SK-N-SH (cell line): ENCODE measurements around the gene SRPK1. TPM values are rescaled to one million over a fixed set of nuclear protein-coding genes. Genes with fewer than 3 reads are reported as not detected.

Experiments used
- CTCF ChIA-PET: fragments of 300-600, 350-600 bp; formaldehyde crosslinking; extraction: SDS; loops from one replicate; lab custom pipeline; 2021; lab: Yijun Ruan, JAX
- POLR2A ChIA-PET: fragments of 350-600 bp; sonication (Branson Sonifier 250); formaldehyde crosslinking; extraction: SDS; loops from one replicate; lab custom pipeline; 2020; ENCODE audit warnings: antibody characterized with exemption, inconsistent platforms; lab: Yijun Ruan, JAX
- DNase-seq: peaks from one replicate; pipeline ENCODE4 v3.0.0; 2012
- H2AFZ ChIP-seq: fragments of 200-600 bp; sonication (generic); 2 replicates; pipeline ENCODE4 v1.8.1; 2016; ENCODE audit warnings: antibody characterized with exemption, mild to moderate bottlenecking, low read depth
- H3F3A ChIP-seq: fragments of 200-600 bp; sonication (generic); replicated peaks from 2 replicates; pipeline ENCODE3; 2016; ENCODE audit warnings: antibody characterized with exemption, mild to moderate bottlenecking; ENCODE audit not compliant: insufficient read depth
- H3K27ac ChIP-seq, 2 experiments: fragments of 200-500 bp in 1 of 2; fragments of 200-600 bp in 1 of 2; sonication (Bioruptor generic) in 1 of 2; sonication (generic), shearing (Covaris generic) in 1 of 2; 2 replicates each; pipeline versions ENCODE4 v1.5.1 to v1.6.1; 2014 to 2016; ENCODE audit warnings: low read depth in 2 of 2, inconsistent platforms in 1 of 2, low read length in 1 of 2, mild to moderate bottlenecking in 1 of 2, mixed read lengths in 1 of 2
- H3K27me3 ChIP-seq: fragments of 200-600 bp; sonication (generic), shearing (Covaris generic); 2 replicates; pipeline ENCODE4 v1.6.1; 2016; ENCODE audit warnings: mixed run types; ENCODE audit not compliant: insufficient read depth
- H3K36me3 ChIP-seq, 2 experiments: fragments of 200-500 bp in 1 of 2; fragments of 200-600 bp in 1 of 2; sonication (Bioruptor generic) in 1 of 2; sonication (generic) in 1 of 2; replicated peaks in 1 of 2; 2 replicates each; pipeline versions ENCODE3 to v1.5.1; 2014 to 2016; ENCODE audit warnings: low read length in 1 of 2, mild to moderate bottlenecking in 1 of 2; ENCODE audit not compliant: insufficient read depth in 2 of 2, control insufficient read depth in 1 of 2
- H3K4me1 ChIP-seq, 2 experiments: fragments of 200-500 bp in 1 of 2; fragments of 200-600 bp in 1 of 2; sonication (Bioruptor generic) in 1 of 2; sonication (generic), shearing (Covaris generic) in 1 of 2; 2 replicates each; pipeline versions ENCODE4 v1.5.1 to v1.6.1; 2014 to 2016; ENCODE audit warnings: low read depth in 1 of 2, low read length in 1 of 2, mixed run types in 1 of 2; ENCODE audit not compliant: insufficient read depth in 2 of 2, control insufficient read depth in 1 of 2
- H3K4me2 ChIP-seq: fragments of 200-600 bp; sonication (generic), shearing (Covaris generic); 2 replicates; pipeline ENCODE4 v1.6.1; 2017; ENCODE audit warnings: mixed run types
- H3K4me3 ChIP-seq, 2 experiments: fragments of 200-500 bp in 1 of 2; fragments of 200-600 bp in 1 of 2; sonication (Bioruptor generic) in 1 of 2; sonication (generic), shearing (Covaris generic) in 1 of 2; 2 replicates each; pipeline versions ENCODE4 v1.5.1 to v1.8.1; 2014 to 2016; ENCODE audit warnings: low read depth in 2 of 2, inconsistent platforms in 1 of 2, low read length in 1 of 2, mild to moderate bottlenecking in 1 of 2, mixed read lengths in 1 of 2, moderate library complexity in 1 of 2
- H3K79me2 ChIP-seq: fragments of 200-600 bp; sonication (generic); 2 replicates; pipeline ENCODE4 v1.8.1; 2017; ENCODE audit warnings: mild to moderate bottlenecking; ENCODE audit not compliant: insufficient read depth
- H3K9ac ChIP-seq: fragments of 200-600 bp; sonication (generic); 2 replicates; pipeline ENCODE4 v1.6.1; 2017; ENCODE audit warnings: mixed run types
- H3K9me2 ChIP-seq: fragments of 200-600 bp; sonication (generic); 2 replicates; pipeline ENCODE4 v1.6.1; 2017; ENCODE audit warnings: mixed run types
- H3K9me3 ChIP-seq: fragments of 200-600 bp; sonication (generic); 2 replicates; pipeline ENCODE4 v1.6.1; 2017; ENCODE audit warnings: mixed run types, mild to moderate bottlenecking, moderate library complexity
- H4K20me1 ChIP-seq: fragments of 200-600 bp; sonication (generic); 2 replicates; pipeline ENCODE4 v1.6.1; 2017; ENCODE audit warnings: mild to moderate bottlenecking, mixed run types; ENCODE audit not compliant: insufficient read depth
- CHD2 ChIP-seq: fragments of 150-350 bp; IDR thresholded peaks from 2 replicates; pipeline ENCODE4 v1.6.1; 2018; ENCODE audit warnings: low read length; ENCODE audit not compliant: partially characterized antibody
- EZH2phosphoT487 ChIP-seq: fragments of 200-600 bp; sonication (generic); IDR thresholded peaks from 2 replicates; pipeline ENCODE4 v1.6.1; 2017; ENCODE audit warnings: low read depth, mixed run types, mild to moderate bottlenecking, antibody characterized with exemption, moderate library complexity, borderline replicate concordance
- FOSL2 ChIP-seq: IDR thresholded peaks from 2 replicates; pipeline ENCODE4 v1.4.0; 2012; ENCODE audit warnings: low read depth, mild to moderate bottlenecking, moderate library complexity, borderline replicate concordance
- FOXJ3 ChIP-seq: sonication (generic); formaldehyde crosslinking; IDR thresholded peaks from 2 replicates; pipeline ENCODE4 v1.5.1; 2020; ENCODE audit warnings: mild to moderate bottlenecking, missing genetic modification reagents
- FOXM1 ChIP-seq: IDR thresholded peaks from 2 replicates; pipeline ENCODE4 v1.4.0; 2012; ENCODE audit warnings: low read depth, mild to moderate bottlenecking
- MXI1 ChIP-seq: IDR thresholded peaks from 2 replicates; pipeline ENCODE4 v1.6.1; 2012; ENCODE audit warnings: mild to moderate bottlenecking, low read depth, low read length, improper control_type of control experiment
- NRF1 ChIP-seq: IDR thresholded peaks from 2 replicates; pipeline ENCODE4 v1.6.1; 2012; ENCODE audit warnings: low read depth, mild to moderate bottlenecking, low read length
- POLR2AphosphoS5 ChIP-seq: IDR thresholded peaks from 2 replicates; pipeline ENCODE4 v1.6.1; 2012; ENCODE audit warnings: low read depth, low read length
- RCOR1 ChIP-seq: fragments of 150-350 bp; IDR thresholded peaks from 2 replicates; pipeline ENCODE4 v1.6.1; 2017; ENCODE audit warnings: antibody characterized with exemption, low read length
- RFX5 ChIP-seq: IDR thresholded peaks from 2 replicates; pipeline ENCODE4 v1.6.1; 2012; ENCODE audit warnings: mild to moderate bottlenecking, improper control_type of control experiment, low read length
- SIN3A ChIP-seq: IDR thresholded peaks from 2 replicates; pipeline ENCODE4 v1.6.1; 2012; ENCODE audit warnings: low read depth, mild to moderate bottlenecking, low read length, moderate library complexity, borderline replicate concordance
- TAF1 ChIP-seq: IDR thresholded peaks from 2 replicates; pipeline ENCODE4 v1.6.1; 2012; ENCODE audit warnings: low read depth, mild to moderate bottlenecking, low read length, moderate library complexity, borderline replicate concordance
- WGBS: methylation state at CpG from one replicate; pipeline ENCODE4 v1.1.6; 2017; ENCODE audit warnings: low lambda C conversion rate; 5-methylcytosine and 5-hydroxymethylcytosine counted together
- polyA plus RNA-seq, 3 experiments: library from polyadenylated mRNA; depleted of rRNA; stranded (reverse); fragments of >200 nt; gene quantifications; 2 replicates each; pipeline ENCODE4 v1.2.3, GENCODE V29; 2012
- TF ChIP-seq, protein P1 (sequence below): fragments of 200-600 bp; sonication (generic); IDR thresholded peaks from 2 replicates; pipeline ENCODE4 v1.6.1; 2017; ENCODE audit warnings: antibody characterized with exemption, mild to moderate bottlenecking, moderate library complexity
- TF ChIP-seq, protein P2 (sequence below): IDR thresholded peaks from 2 replicates; pipeline ENCODE4 v1.4.0; 2012; ENCODE audit warnings: low read depth, borderline replicate concordance

Gene SRPK1
- 10.6 and 16.4 TPM in 2 replicates for polyA plus RNA-seq (2012; rRNA removed)
- polyA plus RNA-seq (2012; cell fraction: cytosol; rRNA removed): 15.5 and 15.7 TPM in 2 replicates
- polyA plus RNA-seq (2012; cell fraction: nucleus; rRNA removed): 13.4 and 24.5 TPM in 2 replicates

DNA sequence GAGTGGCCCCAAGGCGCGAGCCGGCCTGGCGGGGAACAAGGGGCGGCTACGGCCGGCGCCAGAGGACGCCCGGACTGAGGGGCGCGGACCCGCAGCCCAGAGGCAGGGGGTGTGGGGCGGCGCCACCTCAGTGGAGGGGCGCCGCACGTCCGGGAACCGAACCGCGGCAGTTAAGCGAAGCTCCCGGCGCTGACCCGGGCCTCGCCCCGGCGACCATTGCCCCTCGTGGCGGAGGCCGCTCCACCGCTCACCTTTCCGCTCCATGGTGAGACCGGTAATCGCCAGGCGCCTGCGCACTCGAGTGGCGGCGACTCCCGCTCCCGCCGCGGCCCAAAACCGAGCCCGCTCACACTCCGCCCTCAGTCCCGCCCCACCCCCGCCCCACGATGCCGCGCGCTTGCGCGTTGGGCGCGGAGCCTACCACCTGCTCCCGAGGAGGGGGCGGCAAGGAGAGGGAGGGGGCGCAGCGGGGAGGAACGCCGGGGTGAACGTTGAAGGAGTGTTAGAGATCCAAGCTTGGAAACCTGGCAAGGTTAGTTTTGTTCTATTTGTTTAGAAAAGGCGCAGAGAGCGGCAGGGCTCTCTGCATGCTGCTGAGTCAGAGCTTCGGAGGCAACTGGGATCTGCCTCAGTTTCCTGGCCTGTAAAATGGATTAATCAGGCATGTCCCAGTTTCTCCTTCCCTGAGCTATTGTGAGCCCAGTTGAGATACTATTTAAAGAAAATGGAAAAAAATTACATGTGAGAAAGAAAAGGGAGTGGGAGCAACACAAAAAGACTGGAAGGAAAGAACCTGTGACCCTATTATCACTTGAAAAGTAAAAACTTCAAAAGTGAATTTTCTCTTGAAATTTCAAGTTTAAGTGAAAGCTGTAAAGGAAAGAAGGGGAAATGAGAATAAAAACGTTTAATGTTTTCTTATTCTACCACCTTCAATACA is at the start of gene SRPK1:
Gene SRPK1 (minus strand): TSS at position 306 of the 940 bp plus-strand sequence. CDS start 42 bp downstream, at position 264.
- WGBS: under 1% methylated on average over 15 of the region's 69 CpGs
- TF ChIP-seq, protein P1, sequence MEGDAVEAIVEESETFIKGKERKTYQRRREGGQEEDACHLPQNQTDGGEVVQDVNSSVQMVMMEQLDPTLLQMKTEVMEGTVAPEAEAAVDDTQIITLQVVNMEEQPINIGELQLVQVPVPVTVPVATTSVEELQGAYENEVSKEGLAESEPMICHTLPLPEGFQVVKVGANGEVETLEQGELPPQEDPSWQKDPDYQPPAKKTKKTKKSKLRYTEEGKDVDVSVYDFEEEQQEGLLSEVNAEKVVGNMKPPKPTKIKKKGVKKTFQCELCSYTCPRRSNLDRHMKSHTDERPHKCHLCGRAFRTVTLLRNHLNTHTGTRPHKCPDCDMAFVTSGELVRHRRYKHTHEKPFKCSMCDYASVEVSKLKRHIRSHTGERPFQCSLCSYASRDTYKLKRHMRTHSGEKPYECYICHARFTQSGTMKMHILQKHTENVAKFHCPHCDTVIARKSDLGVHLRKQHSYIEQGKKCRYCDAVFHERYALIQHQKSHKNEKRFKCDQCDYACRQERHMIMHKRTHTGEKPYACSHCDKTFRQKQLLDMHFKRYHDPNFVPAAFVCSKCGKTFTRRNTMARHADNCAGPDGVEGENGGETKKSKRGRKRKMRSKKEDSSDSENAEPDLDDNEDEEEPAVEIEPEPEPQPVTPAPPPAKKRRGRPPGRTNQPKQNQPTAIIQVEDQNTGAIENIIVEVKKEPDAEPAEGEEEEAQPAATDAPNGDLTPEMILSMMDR: no peak
- TF ChIP-seq NRF1 (peak; percentile 87), RFX5 (no peak), CHD2 (peak; percentile 12), MXI1 (peak; percentile 59), EZH2phosphoT487 (no peak), RCOR1 (0 out of 2 replicates have a peak, but pooled peaks have one; percentile 58), TAF1 (peak; percentile 85; the same call in 1 of the 2 replicates), POLR2AphosphoS5 (peak; percentile 79), SIN3A (peak; percentile 55; the same call in 1 of the 2 replicates)
- TF ChIP-seq, protein P2, sequence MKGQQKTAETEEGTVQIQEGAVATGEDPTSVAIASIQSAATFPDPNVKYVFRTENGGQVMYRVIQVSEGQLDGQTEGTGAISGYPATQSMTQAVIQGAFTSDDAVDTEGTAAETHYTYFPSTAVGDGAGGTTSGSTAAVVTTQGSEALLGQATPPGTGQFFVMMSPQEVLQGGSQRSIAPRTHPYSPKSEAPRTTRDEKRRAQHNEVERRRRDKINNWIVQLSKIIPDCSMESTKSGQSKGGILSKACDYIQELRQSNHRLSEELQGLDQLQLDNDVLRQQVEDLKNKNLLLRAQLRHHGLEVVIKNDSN: no peak
- TF ChIP-seq, all 33 proteins: peak for 7
- H3F3A ChIP-seq: no peaks in the 10 kb centered on the region
- peaks cover 48% of the 10 kb centered on the region for H3K79me2 ChIP-seq
- peak within 1 kb of the TSS; percentile 77 for H3K9ac ChIP-seq
- H3K9me3 ChIP-seq: no peaks in the 10 kb centered on the region
- H3K27ac ChIP-seq: peak within 1 kb of the TSS; percentile 60 to 73
- peak within 1 kb of the TSS; percentile 93 for H2AFZ ChIP-seq
- DNase-seq: peak; percentile 99
- ChIA-PET CTCF (interaction anchor here (0.7 to 1.9 kb wide), 3 partner anchors 24 to 184 kb away, joined by 3 to 9 read pairs (median 3); partner anchors contain the start of gene ARMC12), POLR2A (no interaction called here)
- H3K4me2 ChIP-seq: peak within 1 kb of the TSS; percentile 85
- no peaks in the 10 kb centered on the region for H3K36me3 ChIP-seq
- H4K20me1 ChIP-seq: peaks cover 7% of the 10 kb centered on the region; the same call in 1 of the 2 replicates
- peak within 1 kb of the TSS; percentile 80 to 82 for H3K4me3 ChIP-seq
- H3K4me1 ChIP-seq: peaks cover 7 to 9% of the 10 kb centered on the region in 2 experiments; a peak in 3 of 4 replicates
- H3K9me2 ChIP-seq: no peaks in the 10 kb centered on the region
- H3K27me3 ChIP-seq: no peaks in the 10 kb centered on the region

DNA sequence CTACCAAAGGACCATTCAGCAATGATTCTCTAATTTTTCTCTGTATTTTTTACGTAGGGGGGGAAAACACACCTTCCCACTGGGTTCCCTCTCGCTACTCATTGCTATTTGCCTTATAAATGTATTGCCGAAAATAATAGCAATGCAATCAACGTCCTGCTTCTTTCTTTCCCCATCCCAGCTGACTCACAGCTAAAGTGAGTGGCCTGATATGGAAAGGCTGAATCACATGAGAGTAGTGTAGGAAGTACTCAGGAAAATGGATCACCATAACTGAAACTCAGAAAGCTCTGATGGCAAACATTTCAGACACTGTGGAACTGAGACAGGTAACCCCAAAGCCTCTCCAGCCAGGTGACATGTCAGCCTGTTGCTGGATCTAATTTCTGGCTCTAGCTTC is 49.3 kb upstream of the SRPK1 start:
- no peaks in the 10 kb centered on the region for H3F3A ChIP-seq
- no peak overlapping the region for H3K4me3 ChIP-seq
- H4K20me1 ChIP-seq: no peaks in the 10 kb centered on the region
- H2AFZ ChIP-seq: peak overlapping the region; percentile 20; the same call in 1 of the 2 replicates
- POLR2A ChIA-PET: no interaction called here
- WGBS: 65% methylated on average over 4 of the region's 4 CpGs
- H3K79me2 ChIP-seq: no peaks in the 10 kb centered on the region
- no peak overlapping the region for H3K9ac ChIP-seq
- TF ChIP-seq FOSL2: 0 out of 2 replicates have a peak, but pooled peaks have one; percentile 33
- no peak for TF ChIP-seq NRF1
- no peak for TF ChIP-seq FOXM1
- TF ChIP-seq FOXJ3 (CRISPR knock-in tag): no peak
- TF ChIP-seq, all 33 proteins: peak for 1
- H3K4me1 ChIP-seq: no peaks in the 10 kb centered on the region
- no peak overlapping the region for H3K4me2 ChIP-seq
- H3K9me3 ChIP-seq: no peaks in the 10 kb centered on the region
- no peaks in the 10 kb centered on the region for H3K36me3 ChIP-seq
- no peaks in the 10 kb centered on the region for H3K27me3 ChIP-seq
- CTCF ChIA-PET: no interaction called here
- H3K9me2 ChIP-seq: no peaks in the 10 kb centered on the region
- no peak overlapping the region for H3K27ac ChIP-seq
- DNase-seq: no peak
